Skeletal muscle tissue (tissue), 4 donors: ENCODE data around the gene TMC8. TPM values are rescaled to one million over a fixed set of nuclear protein-coding genes. Genes with fewer than 3 reads are reported as not detected.

Experiments
- H3K27ac ChIP-seq: one replicate; pipeline ENCODE4 v1.7.0; 2013; ENCODE audit warnings: mild to moderate bottlenecking, low read depth, low read length, inconsistent platforms
- H3K27me3 ChIP-seq, 3 donors: one replicate each; pipeline ENCODE4 v1.7.0; 2013; ENCODE audit warnings: low read length in 3 of 3; ENCODE audit not compliant: control insufficient read depth in 3 of 3, insufficient read depth in 3 of 3
- H3K36me3 ChIP-seq, 3 donors: one replicate each; pipeline ENCODE4 v1.7.0; 2013; ENCODE audit warnings: low read length in 3 of 3; ENCODE audit not compliant: control insufficient read depth in 3 of 3, insufficient read depth in 3 of 3
- H3K4me1 ChIP-seq, 3 donors: one replicate each; pipeline ENCODE4 v1.7.0; 2013; ENCODE audit warnings: low read length in 3 of 3, mild to moderate bottlenecking in 3 of 3; ENCODE audit not compliant: control insufficient read depth in 3 of 3, insufficient read depth in 3 of 3
- H3K4me3 ChIP-seq, 3 donors: one replicate each; pipeline ENCODE4 v1.7.0; 2013; ENCODE audit warnings: low read length in 3 of 3
- H3K9ac ChIP-seq, 3 donors: one replicate each; pipeline ENCODE4 v1.7.0; 2013; ENCODE audit warnings: low read length in 3 of 3, mild to moderate bottlenecking in 3 of 3, moderate library complexity in 2 of 3, low read depth in 1 of 3
- H3K9me3 ChIP-seq, 3 donors: one replicate each; pipeline ENCODE4 v1.7.0; 2013; ENCODE audit warnings: low read length in 3 of 3; ENCODE audit not compliant: control insufficient read depth in 3 of 3
- total RNA-seq: library from RNA; depleted of rRNA; stranded (reverse); fragments of >200 nt; gene quantifications from one replicate; pipeline ENCODE4 v1.2.3, GENCODE V29; 2014
- donor health status: Osteomylitis.

Gene TMC8
- total RNA-seq, 1 donor from 2014 or later: 7.8 TPM

GRCh38 chr17:78096093-78096492 lies 34.5 kb upstream of the TMC8 start:
- Histone ChIP-seq H3K27me3 (no peaks in the 10 kb centered on the region), H3K36me3 (peaks cover 71 to 90% (median 79%) of the 10 kb centered on the region in 3 donors), H3K9ac (no peak overlapping the region), H3K4me3 (no peak overlapping the region), H3K4me1 (no peaks in the 10 kb centered on the region), H3K9me3 (no peaks in the 10 kb centered on the region), H3K27ac (no peak overlapping the region)

GRCh38 chr17:78101112-78101511 lies 29.5 kb upstream of the TMC8 start:
- H3K9ac ChIP-seq: no peak overlapping the region
- H3K36me3 ChIP-seq: peaks cover 67 to 84% (median 76%) of the 10 kb centered on the region in 3 donors
- H3K9me3 ChIP-seq: no peaks in the 10 kb centered on the region
- H3K27ac ChIP-seq: no peak overlapping the region
- no peaks in the 10 kb centered on the region for H3K27me3 ChIP-seq
- H3K4me1 ChIP-seq: no peaks in the 10 kb centered on the region
- no peak overlapping the region for H3K4me3 ChIP-seq

DNA sequence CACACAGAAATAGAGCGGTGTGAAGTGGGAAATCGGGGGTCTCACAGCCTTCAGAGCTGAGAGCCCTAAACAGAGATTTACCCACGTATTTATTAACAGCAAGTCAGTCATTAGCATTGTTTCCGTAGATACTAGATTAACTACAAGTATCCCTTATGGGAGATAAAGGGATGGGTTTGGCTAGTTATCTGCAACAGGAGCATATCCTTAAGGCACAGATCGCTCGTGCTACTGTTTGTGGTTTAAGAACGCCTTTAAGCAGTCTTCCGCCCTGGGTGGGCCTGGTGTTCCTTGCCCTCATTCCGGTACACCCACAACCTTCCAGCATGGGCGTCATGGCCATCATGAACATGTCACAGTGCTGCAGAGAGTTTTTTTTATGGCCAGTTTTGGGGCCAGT lies 29.0 kb upstream of the TMC8 start:
- no peak overlapping the region for H3K27ac ChIP-seq
- peaks cover 64 to 80% (median 73%) of the 10 kb centered on the region in 3 donors for H3K36me3 ChIP-seq
- no peaks in the 10 kb centered on the region for H3K27me3 ChIP-seq
- H3K9ac ChIP-seq: no peak overlapping the region
- H3K9me3 ChIP-seq: no peaks in the 10 kb centered on the region
- H3K4me1 ChIP-seq: no peaks in the 10 kb centered on the region
- no peak overlapping the region for H3K4me3 ChIP-seq

DNA sequence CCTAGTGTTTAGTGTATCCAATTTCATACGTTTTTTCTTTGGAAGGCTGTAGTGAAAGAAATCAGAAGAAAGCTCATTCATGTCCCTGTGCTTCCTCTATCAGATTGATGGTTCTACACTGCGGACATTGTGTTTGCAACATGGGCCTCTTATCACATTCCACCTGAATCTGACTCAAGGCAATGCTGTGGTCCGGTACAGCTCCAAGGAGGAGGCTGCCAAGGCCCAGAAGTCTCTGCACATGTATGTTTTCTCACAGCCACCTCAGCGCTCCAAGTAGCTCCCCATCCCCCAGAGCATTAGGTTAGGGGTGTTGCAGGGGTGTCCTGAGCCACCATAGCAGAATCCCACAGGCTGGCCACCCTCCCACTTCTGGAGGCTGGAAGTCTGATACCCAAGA lies 27.3 kb upstream of the TMC8 start:
- Histone ChIP-seq H3K9me3 (no peaks in the 10 kb centered on the region), H3K4me1 (no peaks in the 10 kb centered on the region), H3K27me3 (no peaks in the 10 kb centered on the region), H3K36me3 (peaks cover 56 to 68% (median 59%) of the 10 kb centered on the region in 3 donors), H3K27ac (no peak overlapping the region), H3K4me3 (no peak overlapping the region), H3K9ac (no peak overlapping the region)

DNA sequence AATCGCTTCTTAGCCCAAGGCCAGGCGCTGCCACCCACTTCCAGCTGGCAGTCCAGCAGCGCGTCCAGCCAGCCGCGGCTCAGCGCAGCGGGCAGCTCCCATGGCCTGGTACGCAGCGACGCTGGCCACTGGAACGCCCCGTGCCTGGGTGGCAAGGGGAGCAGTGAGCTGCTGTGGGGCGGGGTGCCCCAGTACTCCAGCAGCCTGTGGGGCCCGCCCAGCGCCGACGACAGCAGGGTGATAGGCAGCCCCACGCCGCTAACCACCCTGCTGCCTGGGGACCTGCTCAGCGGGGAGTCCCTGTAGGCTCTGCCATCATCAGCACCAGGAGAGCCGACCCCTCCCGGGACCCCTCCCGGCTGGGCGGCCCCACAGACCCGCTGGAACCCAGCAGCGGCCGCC lies 26.0 kb upstream of the TMC8 start:
- H3K4me1 ChIP-seq: peaks cover 5 to 8% (median 8%) of the 10 kb centered on the region in 3 donors
- H3K4me3 ChIP-seq: no peak overlapping the region
- H3K36me3 ChIP-seq: peaks cover 51 to 59% (median 55%) of the 10 kb centered on the region in 3 donors
- no peak overlapping the region for H3K9ac ChIP-seq
- no peaks in the 10 kb centered on the region for H3K9me3 ChIP-seq
- no peaks in the 10 kb centered on the region for H3K27me3 ChIP-seq
- no peak overlapping the region for H3K27ac ChIP-seq

GRCh38 chr17:78105101-78105500 lies 25.5 kb upstream of the TMC8 start:
- peaks cover 47 to 55% (median 52%) of the 10 kb centered on the region in 3 donors for H3K36me3 ChIP-seq
- no peaks in the 10 kb centered on the region for H3K9me3 ChIP-seq
- H3K9ac ChIP-seq: no peak overlapping the region
- H3K4me1 ChIP-seq: peaks cover 5 to 9% (median 9%) of the 10 kb centered on the region in 3 donors
- no peaks in the 10 kb centered on the region for H3K27me3 ChIP-seq
- no peak overlapping the region for H3K4me3 ChIP-seq
- H3K27ac ChIP-seq: no peak overlapping the region

- H3K9ac ChIP-seq: no peak overlapping the region
- H3K36me3 ChIP-seq: peaks cover 43 to 50% (median 48%) of the 10 kb centered on the region in 3 donors
- H3K4me1 ChIP-seq: peaks cover 9 to 14% (median 13%) of the 10 kb centered on the region in 3 donors
- no peaks in the 10 kb centered on the region for H3K27me3 ChIP-seq
- no peak overlapping the region for H3K27ac ChIP-seq
- H3K9me3 ChIP-seq: no peaks in the 10 kb centered on the region
- no peak overlapping the region for H3K4me3 ChIP-seq
These were observed 25.0 kb upstream of the TMC8 start for GRCh38 chr17:78105551-78105950.

- Histone ChIP-seq H3K9ac (no peak overlapping the region), H3K36me3 (peaks cover 43 to 48% (median 47%) of the 10 kb centered on the region in 3 donors)
These were observed 24.4 kb upstream of the TMC8 start for GRCh38 chr17:78106211-78106610.

DNA sequence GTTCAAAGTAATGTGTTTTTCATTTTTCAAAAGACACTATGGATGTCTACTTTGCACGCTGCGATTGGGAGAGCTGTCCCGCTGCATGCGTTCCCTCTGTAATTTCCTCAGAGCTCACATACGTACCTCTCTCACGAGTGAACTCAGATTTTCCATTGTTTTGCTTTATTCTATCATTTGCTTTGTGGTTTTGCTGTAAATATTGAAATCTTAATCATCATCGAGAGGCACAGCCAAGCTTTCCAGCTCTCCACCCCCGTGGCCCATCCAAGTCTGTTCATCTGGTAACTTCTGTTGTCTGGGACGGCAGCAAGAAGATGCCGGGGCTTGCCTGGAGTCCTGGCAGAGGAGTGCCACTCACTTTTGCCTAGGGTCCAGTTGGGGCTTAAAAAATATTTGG lies 23.1 kb upstream of the TMC8 start:
- no peak overlapping the region for H3K27ac ChIP-seq
- no peak overlapping the region for H3K9ac ChIP-seq
- peaks cover 20 to 28% (median 26%) of the 10 kb centered on the region in 3 donors for H3K4me1 ChIP-seq
- no peak overlapping the region for H3K4me3 ChIP-seq
- H3K9me3 ChIP-seq: no peaks in the 10 kb centered on the region
- H3K36me3 ChIP-seq: peaks cover 31 to 39% (median 37%) of the 10 kb centered on the region in 3 donors
- H3K27me3 ChIP-seq: no peaks in the 10 kb centered on the region

More at GRCh38 chr17:78106211-78106610, 24.4 kb upstream of the TMC8 start:
- peaks cover 16 to 21% (median 20%) of the 10 kb centered on the region in 3 donors for H3K4me1 ChIP-seq
- H3K27me3 ChIP-seq: no peaks in the 10 kb centered on the region
- H3K27ac ChIP-seq: no peak overlapping the region
- H3K4me3 ChIP-seq: no peak overlapping the region
- H3K9me3 ChIP-seq: no peaks in the 10 kb centered on the region

- Histone ChIP-seq H3K27me3 (no peaks in the 10 kb centered on the region), H3K9ac (no peak overlapping the region), H3K4me3 (no peak overlapping the region), H3K36me3 (peaks cover 25 to 33% (median 32%) of the 10 kb centered on the region in 3 donors), H3K27ac (no peak overlapping the region), H3K9me3 (no peaks in the 10 kb centered on the region), H3K4me1 (peaks cover 24 to 34% (median 32%) of the 10 kb centered on the region in 3 donors)
These were observed 22.4 kb upstream of the TMC8 start for GRCh38 chr17:78107976-78108725.
